Activated CD8-positive, alpha-beta memory T cell treated with anti-CD3 and anti-CD28 coated beads, Interleukin-2, amount 50 U/mL, for 4 hours (primary cell): ENCODE results near the gene RBFOX2.

Experiments used
- DNase-seq: peaks from one replicate; pipeline ENCODE4 v3.0.0-alpha.2; 2020

Gene RBFOX2

GRCh38 chr22:35892192-35892591, 136.4 kb downstream of the RBFOX2 start:
- no peak for DNase-seq

GRCh38 chr22:35891442-35891841, 137.2 kb downstream of the RBFOX2 start:
- DNase-seq: no peak

- DNase-seq: no peak
These were observed 139.6 kb downstream of the RBFOX2 start for GRCh38 chr22:35889071-35889470.

- no peak for DNase-seq
These were observed 140.3 kb downstream of the RBFOX2 start for GRCh38 chr22:35888181-35888870.

GRCh38 chr22:35887296-35887875, 141.2 kb downstream of the RBFOX2 start:
- DNase-seq: no peak

- DNase-seq: no peak
These were observed 142.3 kb downstream of the RBFOX2 start for GRCh38 chr22:35886309-35886708.

GRCh38 chr22:35884529-35884928, 144.1 kb downstream of the RBFOX2 start:
- DNase-seq: no peak

- DNase-seq: no peak
These were observed 145.5 kb downstream of the RBFOX2 start for GRCh38 chr22:35883031-35883620.

GRCh38 chr22:35882211-35883030, 146.2 kb downstream of the RBFOX2 start:
- no peak for DNase-seq

GRCh38 chr22:35879351-35879750, 149.3 kb downstream of the RBFOX2 start:
- no peak for DNase-seq

- no peak for DNase-seq
These were observed 155.2 kb downstream of the RBFOX2 start for GRCh38 chr22:35873426-35873825.

- no peak for DNase-seq
These were observed 156.2 kb downstream of the RBFOX2 start for GRCh38 chr22:35872451-35872850.

- DNase-seq: no peak
These were observed 157.9 kb downstream of the RBFOX2 start for GRCh38 chr22:35870517-35871293.

GRCh38 chr22:35868938-35869337, 159.7 kb downstream of the RBFOX2 start:
- DNase-seq: no peak

- no peak for DNase-seq
These were observed 162.0 kb downstream of the RBFOX2 start for GRCh38 chr22:35866651-35867050.

GRCh38 chr22:35864545-35865165, 164.0 kb downstream of the RBFOX2 start:
- no peak for DNase-seq

GRCh38 chr22:35863432-35863831, 165.2 kb downstream of the RBFOX2 start:
- no peak for DNase-seq

GRCh38 chr22:35862697-35863096, 165.9 kb downstream of the RBFOX2 start:
- DNase-seq: no peak

GRCh38 chr22:35861451-35861850, 167.2 kb downstream of the RBFOX2 start:
- DNase-seq: no peak

- no peak for DNase-seq
These were observed 167.8 kb downstream of the RBFOX2 start for GRCh38 chr22:35860837-35861236.

- no peak for DNase-seq
These were observed 168.4 kb downstream of the RBFOX2 start for GRCh38 chr22:35860087-35860733.

GRCh38 chr22:35854334-35854733, 174.3 kb downstream of the RBFOX2 start:
- no peak for DNase-seq
